ENCODE data around the gene LAYN. TPM values are rescaled to one million over a fixed set of nuclear protein-coding genes. Genes with fewer than 3 reads are reported as not detected.
A peak's percentile ranks its signal among the peaks of the same experiment; 100 is the strongest.

LAYN gene
- total RNA-seq, 1 donor from 2014 or later: 2.8 TPM

DNA sequence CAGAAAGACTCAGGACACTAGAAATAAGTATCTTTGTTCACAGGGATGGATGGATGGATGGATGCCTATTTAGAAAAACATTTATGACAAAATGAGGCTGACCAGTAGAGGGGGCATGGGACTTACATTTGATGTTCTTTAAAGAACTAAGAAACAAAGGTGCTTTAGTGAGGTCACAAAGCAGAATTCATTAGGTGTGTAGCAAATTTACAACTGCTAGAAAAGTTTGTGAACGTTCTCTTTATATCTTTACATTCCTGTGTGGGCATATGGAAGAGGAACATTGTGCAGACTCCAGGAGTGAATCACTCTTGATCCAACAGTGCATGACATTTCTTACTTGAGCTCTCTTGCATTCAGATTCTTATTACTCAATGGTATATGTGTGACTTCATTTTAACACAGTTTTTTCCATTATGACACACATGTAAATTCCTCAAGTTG, 45.9 kb downstream of the LAYN start:
- intact Hi-C loops (cut with micrococcal nuclease): loop anchor here (5.0 kb wide), 2 partner anchors 191 to 256 kb away; no protein-coding TSS in a partner anchor
- Histone ChIP-seq H3K27me3 (ENCODE audit: low read depth) (no peaks in the 10 kb centered on the region), H3K4me3 (no peak overlapping the region), H3K36me3 (no peaks in the 10 kb centered on the region), H3K4me1 (peaks cover 3% of the 10 kb centered on the region), H3K27ac (replicated peaks) (no peak overlapping the region), H3K9me3 (replicated peaks) (peaks cover 5% of the 10 kb centered on the region)
- DNase-seq: no peak
- TF ChIP-seq, protein P1, sequence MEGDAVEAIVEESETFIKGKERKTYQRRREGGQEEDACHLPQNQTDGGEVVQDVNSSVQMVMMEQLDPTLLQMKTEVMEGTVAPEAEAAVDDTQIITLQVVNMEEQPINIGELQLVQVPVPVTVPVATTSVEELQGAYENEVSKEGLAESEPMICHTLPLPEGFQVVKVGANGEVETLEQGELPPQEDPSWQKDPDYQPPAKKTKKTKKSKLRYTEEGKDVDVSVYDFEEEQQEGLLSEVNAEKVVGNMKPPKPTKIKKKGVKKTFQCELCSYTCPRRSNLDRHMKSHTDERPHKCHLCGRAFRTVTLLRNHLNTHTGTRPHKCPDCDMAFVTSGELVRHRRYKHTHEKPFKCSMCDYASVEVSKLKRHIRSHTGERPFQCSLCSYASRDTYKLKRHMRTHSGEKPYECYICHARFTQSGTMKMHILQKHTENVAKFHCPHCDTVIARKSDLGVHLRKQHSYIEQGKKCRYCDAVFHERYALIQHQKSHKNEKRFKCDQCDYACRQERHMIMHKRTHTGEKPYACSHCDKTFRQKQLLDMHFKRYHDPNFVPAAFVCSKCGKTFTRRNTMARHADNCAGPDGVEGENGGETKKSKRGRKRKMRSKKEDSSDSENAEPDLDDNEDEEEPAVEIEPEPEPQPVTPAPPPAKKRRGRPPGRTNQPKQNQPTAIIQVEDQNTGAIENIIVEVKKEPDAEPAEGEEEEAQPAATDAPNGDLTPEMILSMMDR (IDR thresholded peaks at IDR 0.05; ENCODE audit: borderline replicate concordance): peak; percentile 66

DNA sequence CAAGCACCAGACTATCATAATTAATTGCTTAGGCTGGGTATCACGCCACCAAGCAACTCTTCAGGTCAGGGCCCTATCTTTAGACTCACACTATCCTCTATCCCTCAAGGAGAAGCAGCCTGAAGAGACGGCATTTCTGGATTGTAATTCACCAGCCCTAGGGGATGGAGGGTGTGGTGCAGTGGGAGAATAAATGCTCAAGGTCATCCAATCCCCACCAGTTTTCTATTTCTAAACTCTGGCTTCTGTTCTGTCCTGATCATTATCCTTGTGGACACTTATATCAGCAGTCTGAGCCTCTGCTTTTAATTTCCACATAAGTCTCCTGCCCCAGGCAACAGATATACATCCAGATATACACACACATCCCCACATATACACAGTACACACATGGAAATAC, 48.6 kb downstream of the LAYN start:
- intact Hi-C loops (cut with micrococcal nuclease): loop anchor here (5.0 kb wide), 2 partner anchors 188 to 253 kb away; no protein-coding TSS in a partner anchor
- H3K27ac ChIP-seq (replicated peaks): no peak overlapping the region
- H3K4me1 ChIP-seq: no peaks in the 10 kb centered on the region
- TF ChIP-seq, protein P1 (IDR thresholded peaks at IDR 0.05; ENCODE audit: borderline replicate concordance): no peak
- no peaks in the 10 kb centered on the region for H3K27me3 ChIP-seq (ENCODE audit: low read depth)
- no peak for DNase-seq
- no peak overlapping the region for H3K4me3 ChIP-seq
- H3K9me3 ChIP-seq (replicated peaks): peaks cover 5% of the 10 kb centered on the region
- H3K36me3 ChIP-seq: no peaks in the 10 kb centered on the region

DNA sequence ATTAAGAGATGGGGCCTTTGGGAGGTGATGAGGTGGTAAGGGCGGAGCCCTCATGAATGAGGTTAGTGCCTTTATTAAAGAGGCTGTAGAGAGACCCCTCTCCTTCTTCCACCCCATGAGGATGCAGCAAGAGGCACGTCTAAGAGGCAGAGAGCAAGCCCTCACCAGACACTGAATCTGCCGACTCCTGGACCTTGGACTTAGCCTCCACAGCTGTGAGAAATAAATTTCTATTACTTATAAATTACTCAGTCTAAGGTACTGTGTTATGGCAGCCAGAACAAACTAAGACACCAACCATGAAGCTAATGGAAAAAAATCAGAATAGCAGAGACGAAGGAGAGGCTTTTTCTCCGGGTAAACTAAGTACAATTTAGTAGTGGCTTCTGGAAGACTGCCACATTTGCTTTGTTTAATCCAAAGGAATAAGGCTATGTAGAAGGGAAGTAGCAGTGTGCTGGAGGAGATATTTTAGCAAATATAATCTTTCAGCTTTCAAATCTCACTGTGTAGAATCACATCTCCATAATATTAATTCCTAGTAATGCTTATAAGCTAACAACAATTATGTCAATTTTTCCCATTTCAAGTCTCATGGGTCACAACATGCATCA, 49.5 kb downstream of the LAYN start:
- TF ChIP-seq, protein P1 (IDR thresholded peaks at IDR 0.05; ENCODE audit: borderline replicate concordance): no peak
- no peak for DNase-seq
- H3K27ac ChIP-seq (replicated peaks): no peak overlapping the region
- H3K27me3 ChIP-seq (ENCODE audit: low read depth): no peaks in the 10 kb centered on the region
- H3K4me3 ChIP-seq: no peak overlapping the region
- H3K36me3 ChIP-seq: no peaks in the 10 kb centered on the region
- intact Hi-C loops (cut with micrococcal nuclease): loop anchor here (5.0 kb wide), 2 partner anchors 187 to 252 kb away; no protein-coding TSS in a partner anchor
- no peaks in the 10 kb centered on the region for H3K4me1 ChIP-seq
- peaks cover 5% of the 10 kb centered on the region for H3K9me3 ChIP-seq (replicated peaks)

DNA sequence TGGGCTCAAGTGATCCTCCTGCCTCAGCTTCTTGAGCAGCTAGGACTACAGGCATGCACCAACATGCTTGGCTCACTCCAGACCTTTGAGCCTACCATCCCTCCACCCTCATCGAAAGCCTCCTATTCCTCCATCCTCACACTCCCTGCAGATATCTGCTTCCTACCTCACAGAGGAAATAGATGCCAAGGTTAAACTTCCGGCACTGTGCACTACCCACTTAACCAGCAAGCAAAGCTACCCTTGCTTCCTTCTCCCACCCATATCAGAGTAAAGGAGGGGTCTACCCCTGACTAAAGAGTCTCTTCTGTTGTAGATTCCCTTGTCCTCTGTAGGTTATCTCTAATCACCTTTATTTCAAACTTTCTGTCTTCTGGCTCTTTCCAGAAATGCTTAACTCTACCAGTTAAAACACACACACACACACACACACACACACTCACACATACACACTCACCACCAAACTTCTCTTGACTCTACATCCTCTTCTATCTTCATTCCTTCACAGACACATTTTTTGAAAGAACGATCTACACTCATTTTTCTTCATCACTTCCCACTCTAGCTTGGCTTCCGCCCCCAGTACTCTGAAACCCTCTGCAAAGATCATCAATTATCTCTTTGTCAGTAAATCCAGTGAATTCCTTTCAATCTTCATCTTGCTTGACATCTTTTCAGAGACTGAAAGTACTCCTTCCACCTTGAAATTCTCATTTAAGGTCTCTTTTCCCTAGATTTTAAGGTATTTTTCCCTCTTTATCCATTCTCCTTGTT, 50.9 kb downstream of the LAYN start:
- H3K36me3 ChIP-seq: no peaks in the 10 kb centered on the region
- DNase-seq: no peak
- intact Hi-C loops (cut with micrococcal nuclease): no loop called here
- no peak overlapping the region for H3K4me3 ChIP-seq
- TF ChIP-seq, protein P1 (IDR thresholded peaks at IDR 0.05; ENCODE audit: borderline replicate concordance): no peak
- no peaks in the 10 kb centered on the region for H3K27me3 ChIP-seq (ENCODE audit: low read depth)
- H3K27ac ChIP-seq (replicated peaks): no peak overlapping the region
- H3K4me1 ChIP-seq: no peaks in the 10 kb centered on the region
- peaks cover 5% of the 10 kb centered on the region for H3K9me3 ChIP-seq (replicated peaks)

DNA sequence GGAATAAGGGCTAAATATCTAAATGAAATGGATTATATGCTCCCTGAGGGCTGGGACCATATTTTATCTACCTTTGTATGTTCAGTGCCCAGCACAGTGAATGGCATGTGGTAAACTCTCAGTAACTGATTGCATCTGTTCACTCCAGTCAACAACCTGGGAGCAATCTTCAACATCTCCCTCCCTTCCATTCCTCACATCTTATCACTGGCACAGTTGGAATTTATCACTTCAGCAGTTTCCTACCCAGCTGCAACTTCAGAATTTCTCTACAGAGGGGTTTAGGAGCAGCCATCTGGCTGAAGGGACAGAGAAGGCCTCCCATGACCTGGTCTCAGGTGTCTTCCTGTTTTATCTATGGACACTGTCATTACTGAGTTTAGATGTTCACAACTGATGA, 52.0 kb downstream of the LAYN start:
- Histone ChIP-seq H3K27me3 (ENCODE audit: low read depth) (no peaks in the 10 kb centered on the region), H3K9me3 (replicated peaks) (peaks cover 5% of the 10 kb centered on the region), H3K4me1 (peaks cover under 1% of the 10 kb centered on the region), H3K4me3 (no peak overlapping the region), H3K36me3 (no peaks in the 10 kb centered on the region), H3K27ac (replicated peaks) (no peak overlapping the region)
- intact Hi-C loops (cut with micrococcal nuclease): no loop called here
- DNase-seq: no peak
- TF ChIP-seq, protein P1 (IDR thresholded peaks at IDR 0.05; ENCODE audit: borderline replicate concordance): no peak

Measured in left ventricle myocardium inferior (tissue), 1 donor.